Stomach (tissue), 9 donors: ENCODE data around the gene PDIA6. TPM values are rescaled to one million over a fixed set of nuclear protein-coding genes. Genes with fewer than 3 reads are reported as not detected.

ENCODE experiments used
- DNase-seq, 2 donors: peaks; one replicate each; pipeline versions ENCODE4 v3.0.0 to v3.0.0-alpha.2; 2013 to 2019
- H3K27ac ChIP-seq, 5 donors: fragments of 200-600 bp in 4 of 5; sonication (generic) in 4 of 5; one replicate each; pipeline ENCODE4 v1.5.1; 2013 to 2019; ENCODE audit warnings: mild to moderate bottlenecking in 1 of 5, moderate library complexity in 1 of 5
- H3K27me3 ChIP-seq, 3 donors: fragments of 200-600 bp; sonication (generic); one replicate each; pipeline ENCODE4 v1.5.1; 2017 to 2019; ENCODE audit warnings: mixed run types in 1 of 3
- H3K36me3 ChIP-seq, 4 donors: fragments of 200-600 bp; sonication (generic); 1 replicate in 3 of 4; 2 replicates in 1 of 4; pipeline ENCODE4 v1.5.1; 2016 to 2019
- H3K4me1 ChIP-seq, 4 donors: fragments of 200-600 bp; sonication (generic); one replicate each; pipeline ENCODE4 v1.5.1; 2016 to 2019
- H3K4me3 ChIP-seq, 4 donors: fragments of 200-600 bp; sonication (generic) in 3 of 4; one replicate each; pipeline ENCODE4 v1.5.1; 2016 to 2019; ENCODE audit warnings: mild to moderate bottlenecking in 1 of 4
- H3K9me3 ChIP-seq, 4 donors: fragments of 200-600 bp; sonication (generic); one replicate each; pipeline ENCODE4 v1.5.1; 2016 to 2019
- CTCF ChIP-seq, 7 experiments: fragments of 450-650 bp in 4 of 7; fragments of 200-600 bp in 3 of 7; sonication (generic) in 3 of 7; IDR thresholded peaks; one replicate each; pipeline ENCODE4 v1.5.1; 2016 to 2019; ENCODE audit warnings: antibody characterized with exemption in 7 of 7, control low read depth in 2 of 7, mild to moderate bottlenecking in 1 of 7
- EP300 ChIP-seq: sonication (generic); formaldehyde crosslinking; IDR thresholded peaks from one replicate; pipeline ENCODE4 v1.6.1; 2017; ENCODE audit warnings: antibody characterized with exemption
- POLR2A ChIP-seq, 4 donors: fragments of 450-650 bp; IDR thresholded peaks; one replicate each; pipeline ENCODE4 v1.6.1; 2016; ENCODE audit warnings: antibody characterized with exemption in 4 of 4, control low read depth in 2 of 4, mild to moderate bottlenecking in 1 of 4, moderate library complexity in 1 of 4
- POLR2AphosphoS5 ChIP-seq, 3 donors: sonication (generic); formaldehyde crosslinking; IDR thresholded peaks; one replicate each; pipeline ENCODE4 v1.6.1; 2016; ENCODE audit warnings: antibody characterized with exemption in 3 of 3
- WGBS, 5 donors: extraction: QIAGEN DNeasy Blood & Tissue Kit in 3 of 5; methylation state at CpG; one replicate each; pipeline versions ENCODE4 v1.1.5 to v1.1.7; 2013 to 2018; 5-methylcytosine and 5-hydroxymethylcytosine counted together
- intact Hi-C: fragments of 100-400 bp; cut with DNase I; formaldehyde crosslinking; loops from one replicate; pipeline ENCODE4 v1.15.1; 2023; ENCODE audit warnings: low total_unique reads
- polyA plus RNA-seq, 3 donors: library from polyadenylated mRNA; stranded (reverse); fragments of 200-250 nt; gene quantifications; one replicate each; pipeline ENCODE4 v1.2.3, GENCODE V29; 2013
- total RNA-seq, 5 donors: library from RNA; depleted of rRNA; stranded (reverse); fragments of >200 nt; gene quantifications; one replicate each; pipeline versions ENCODE4 v1.1.0 to v1.2.3, GENCODE V29; 2014 to 2016
- donor health status: healthy with polysubstance abuse.
- donor health status: Bipolar disorder and iron deficiency.
- donor health status: healthy.

The PDIA6 gene
- total and polyA plus RNA-seq, 8 donors = 37.3 to 272 (median 85.4) TPM

GRCh38 chr2:10777111-10777841 lies 35.3 kb downstream of the PDIA6 start:
- Histone ChIP-seq H3K27ac (no peak overlapping the region), H3K9me3 (no peaks in the 10 kb centered on the region), H3K27me3 (no peaks in the 10 kb centered on the region), H3K36me3 (peaks cover 25 to 56% (median 49%) of the 10 kb centered on the region in 4 donors), H3K4me3 (no peak overlapping the region), H3K4me1 (peaks cover 4 to 19% (median 14%) of the 10 kb centered on the region in 4 donors)
- intact Hi-C loops = no loop called here
- TF ChIP-seq POLR2A (IDR thresholded peaks at IDR 0.05) (no peak), CTCF (IDR thresholded peaks at IDR 0.05) (no peak), EP300 (no peak), POLR2AphosphoS5 (IDR thresholded peaks at IDR 0.05) (no peak)
- WGBS, 5 donors = 72 to 86% (median 80%) methylated on average over 24 to 26 of the region's 26 CpGs
- DNase-seq = peak in 1 of 2 donors; percentile 19

- WGBS, 5 donors = 58 to 81% (median 76%) methylated on average over 24 to 27 of the region's 27 CpGs
- Histone ChIP-seq H3K9me3 (no peaks in the 10 kb centered on the region), H3K4me3 (no peak overlapping the region), H3K4me1 (peaks cover 4 to 19% (median 14%) of the 10 kb centered on the region in 4 donors), H3K27ac (peak overlapping the region in 2 of 5 donors; percentile 5 to 7), H3K27me3 (no peaks in the 10 kb centered on the region), H3K36me3 (peaks cover 18 to 48% (median 40%) of the 10 kb centered on the region in 4 donors)
- DNase-seq = peak in 1 of 2 donors; percentile 25
- TF ChIP-seq CTCF (IDR thresholded peaks at IDR 0.05) (no peak), POLR2AphosphoS5 (IDR thresholded peaks at IDR 0.05) (no peak), POLR2A (IDR thresholded peaks at IDR 0.05) (no peak), EP300 (no peak)
- intact Hi-C loops = no loop called here
Measured at GRCh38 chr2:10776231-10776977, 36.2 kb downstream of the PDIA6 start.

- Histone ChIP-seq H3K36me3 (peaks cover 12 to 42% (median 35%) of the 10 kb centered on the region in 4 donors), H3K4me1 (peaks cover 4 to 19% (median 14%) of the 10 kb centered on the region in 4 donors), H3K27me3 (no peaks in the 10 kb centered on the region), H3K27ac (no peak overlapping the region), H3K9me3 (no peaks in the 10 kb centered on the region), H3K4me3 (no peak overlapping the region)
- 80 to 90% (median 83%) methylated on average over 8 to 13 of the region's 13 CpGs for WGBS, 5 donors
- DNase-seq = peak in 1 of 2 donors; percentile 24
- TF ChIP-seq CTCF (IDR thresholded peaks at IDR 0.05) (no peak), POLR2A (IDR thresholded peaks at IDR 0.05) (no peak), EP300 (no peak), POLR2AphosphoS5 (IDR thresholded peaks at IDR 0.05) (no peak)
- intact Hi-C loops = no loop called here
Measured at GRCh38 chr2:10775831-10776230, 36.8 kb downstream of the PDIA6 start.

- no peak overlapping the region for H3K4me3 ChIP-seq
- H3K36me3 ChIP-seq = peaks cover 6 to 36% (median 28%) of the 10 kb centered on the region in 4 donors
- H3K27me3 ChIP-seq = no peaks in the 10 kb centered on the region
- WGBS, 5 donors = 45 to 71% (median 60%) methylated on average over 14 to 23 of the region's 23 CpGs
- H3K4me1 ChIP-seq = peaks cover 4 to 19% (median 14%) of the 10 kb centered on the region in 4 donors
- DNase-seq = peak in 1 of 2 donors; percentile 25
- no peak for TF ChIP-seq EP300
- TF ChIP-seq CTCF (IDR thresholded peaks at IDR 0.05) = no peak
- TF ChIP-seq POLR2AphosphoS5 (IDR thresholded peaks at IDR 0.05) = no peak
- TF ChIP-seq POLR2A (IDR thresholded peaks at IDR 0.05) = no peak
- H3K9me3 ChIP-seq = no peaks in the 10 kb centered on the region
- intact Hi-C loops = no loop called here
- peak overlapping the region in 3 of 5 donors; percentile 27 to 66 (median 59) for H3K27ac ChIP-seq
Measured at GRCh38 chr2:10775021-10775780, 37.4 kb downstream of the PDIA6 start.
